Caco-2 (cell line): ENCODE results near the gene KCNH8. TPM values are rescaled to one million over a fixed set of nuclear protein-coding genes. Genes with fewer than 3 reads are reported as not detected.

Experiments
- BruUV-seq: library from RNA; stranded (reverse); fragments of 400-500 nt; replicated peaks from 2 replicates; lab custom pipeline; 2021; lab: Mats Ljungman, UMichigan
- CTCF ChIA-PET: fragments of 300-600 bp; sonication (Branson Sonifier 250); formaldehyde crosslinking; loops from one replicate; lab custom pipeline; 2022; ENCODE audit warnings: antibody characterized with exemption; lab: Charles Lee
- POLR2A ChIA-PET: fragments of 300-600 bp; sonication (Branson Sonifier 250); formaldehyde crosslinking; loops from one replicate; lab custom pipeline; 2022; ENCODE audit warnings: antibody characterized with exemption; lab: Charles Lee
- DNase-seq, 2 experiments: peaks; one replicate each; pipeline versions ENCODE4 v3.0.0 to v3.0.0-alpha.2; 2020 to 2022
- H3K27me3 ChIP-seq: replicated peaks from 2 replicates; pipeline ENCODE4 v1.6.0; 2011; ENCODE audit warnings: low read length; ENCODE audit not compliant: control insufficient read depth, insufficient read depth
- H3K36me3 ChIP-seq: 2 replicates; pipeline ENCODE4 v1.5.1; 2011; ENCODE audit warnings: low read length; ENCODE audit not compliant: control insufficient read depth, insufficient read depth
- H3K4me1 ChIP-seq: fragments of 250-450 bp; sonication (Bioruptor Pico); 2 replicates; pipeline ENCODE4 v1.5.1; 2020; ENCODE audit warnings: mild to moderate bottlenecking
- H3K4me3 ChIP-seq: 2 replicates; pipeline ENCODE4 v1.5.1; 2011; ENCODE audit warnings: low read depth, mild to moderate bottlenecking, control low read depth, low read length
- H3K9me3 ChIP-seq: fragments of 250-450 bp; sonication (Bioruptor Pico); 2 replicates; pipeline ENCODE4 v1.5.1; 2020; ENCODE audit warnings: mild to moderate bottlenecking, moderate library complexity
- H3K27ac Mint-ChIP-seq: one replicate; pipeline ENCODE4 v1.8.0; 2022; ENCODE audit warnings: mixed read lengths; ENCODE audit not compliant: unreplicated experiment
- H3K27me3 Mint-ChIP-seq: one replicate; pipeline ENCODE4 v1.8.0; 2022; ENCODE audit warnings: mixed read lengths; ENCODE audit not compliant: insufficient read depth, unreplicated experiment
- H3K36me3 Mint-ChIP-seq: one replicate; pipeline ENCODE4 v1.8.0; 2022; ENCODE audit warnings: mild to moderate bottlenecking, mixed read lengths; ENCODE audit not compliant: insufficient read depth, unreplicated experiment
- H3K4me1 Mint-ChIP-seq: one replicate; pipeline ENCODE4 v1.8.0; 2022; ENCODE audit warnings: low read depth, mixed read lengths; ENCODE audit not compliant: unreplicated experiment
- H3K4me3 Mint-ChIP-seq: one replicate; pipeline ENCODE4 v1.8.0; 2022; ENCODE audit warnings: mild to moderate bottlenecking, moderate library complexity, mixed read lengths; ENCODE audit not compliant: unreplicated experiment
- H3K9me3 Mint-ChIP-seq: one replicate; pipeline ENCODE4 v1.8.0; 2022; ENCODE audit warnings: mixed read lengths; ENCODE audit not compliant: unreplicated experiment
- CTCF ChIP-seq, 2 experiments: fragments of 200-600 bp in 1 of 2; IDR thresholded peaks; 1 replicate in 1 of 2; 2 replicates in 1 of 2; pipeline versions ENCODE4 v1.5.1 to v1.8.0; 2011 to 2022; ENCODE audit warnings: antibody characterized with exemption in 1 of 2, control low read depth in 1 of 2, inconsistent platforms in 1 of 2, low read depth in 1 of 2, low read length in 1 of 2, mild to moderate bottlenecking in 1 of 2, moderate library complexity in 1 of 2; ENCODE audit not compliant: insufficient read depth in 1 of 2, severe bottlenecking in 1 of 2, unreplicated experiment in 1 of 2
- intact Hi-C: fragments of 100-400 bp; cut with micrococcal nuclease; formaldehyde crosslinking; loops from one replicate; pipeline ENCODE4 v1.10.0; 2022; ENCODE audit not compliant: unreplicated experiment
- total RNA-seq: library from RNA; stranded (reverse); gene quantifications from 2 replicates; pipeline ENCODE4 v1.2.3, GENCODE V29; 2022

Gene KCNH8
- total RNA-seq, 1 experiment from 2014 or later, result 0.07 TPM

GRCh38 chr3:19428729-19429128 is 280.4 kb downstream of the KCNH8 start:
- Histone ChIP-seq H3K9me3 (no peaks in the 10 kb centered on the region), H3K4me3 (no peak overlapping the region), H3K27me3 (no peaks in the 10 kb centered on the region), H3K4me1 (no peaks in the 10 kb centered on the region), H3K36me3 (no peaks in the 10 kb centered on the region)
- Mint-ChIP-seq H3K4me1 (no peaks in the 10 kb centered on the region), H3K27ac (no peak overlapping the region), H3K36me3 (no peaks in the 10 kb centered on the region), H3K4me3 (no peak overlapping the region), H3K27me3 (peaks cover 3% of the 10 kb centered on the region), H3K9me3 (no peaks in the 10 kb centered on the region)
- DNase-seq, result no peak
- no peak for TF ChIP-seq CTCF (IDR thresholded peaks at IDR 0.05; ENCODE audit: insufficient read depth in 1 of 2, low read depth in 1 of 2, low read length in 1 of 2, severe bottlenecking in 1 of 2, unreplicated experiment in 1 of 2)
- CTCF ChIA-PET, result no interaction called here
- no TSS peak for BruUV-seq
- POLR2A ChIA-PET, result no interaction called here
- intact Hi-C loops, result no loop called here

- ChIA-PET CTCF (no interaction called here), POLR2A (no interaction called here)
- no peak overlapping the region for H3K4me3 Mint-ChIP-seq
- H3K9me3 ChIP-seq, result no peaks in the 10 kb centered on the region
- TF ChIP-seq CTCF (IDR thresholded peaks at IDR 0.05; ENCODE audit: insufficient read depth in 1 of 2, low read depth in 1 of 2, low read length in 1 of 2, severe bottlenecking in 1 of 2, unreplicated experiment in 1 of 2), result no peak
- H3K36me3 Mint-ChIP-seq, result no peaks in the 10 kb centered on the region
- H3K36me3 ChIP-seq, result no peaks in the 10 kb centered on the region
- H3K27ac Mint-ChIP-seq, result no peak overlapping the region
- no peaks in the 10 kb centered on the region for H3K9me3 Mint-ChIP-seq
- BruUV-seq, result no TSS peak
- H3K4me1 ChIP-seq, result no peaks in the 10 kb centered on the region
- H3K27me3 ChIP-seq, result no peaks in the 10 kb centered on the region
- DNase-seq, result no peak
- no peaks in the 10 kb centered on the region for H3K27me3 Mint-ChIP-seq
- H3K4me3 ChIP-seq, result no peak overlapping the region
- no peaks in the 10 kb centered on the region for H3K4me1 Mint-ChIP-seq
- intact Hi-C loops, result no loop called here
Measured at GRCh38 chr3:19432669-19433068, 284.4 kb downstream of the KCNH8 start.

- Histone ChIP-seq H3K4me1 (no peaks in the 10 kb centered on the region), H3K9me3 (no peaks in the 10 kb centered on the region), H3K36me3 (no peaks in the 10 kb centered on the region), H3K4me3 (no peak overlapping the region), H3K27me3 (no peaks in the 10 kb centered on the region)
- ChIA-PET CTCF (no interaction called here), POLR2A (no interaction called here)
- no peaks in the 10 kb centered on the region for H3K36me3 Mint-ChIP-seq
- no TSS peak for BruUV-seq
- no peak for DNase-seq
- no peak overlapping the region for H3K4me3 Mint-ChIP-seq
- no peaks in the 10 kb centered on the region for H3K4me1 Mint-ChIP-seq
- intact Hi-C loops, result no loop called here
- H3K9me3 Mint-ChIP-seq, result no peaks in the 10 kb centered on the region
- H3K27me3 Mint-ChIP-seq, result peaks cover 2% of the 10 kb centered on the region
- no peak for TF ChIP-seq CTCF (IDR thresholded peaks at IDR 0.05; ENCODE audit: insufficient read depth in 1 of 2, low read depth in 1 of 2, low read length in 1 of 2, severe bottlenecking in 1 of 2, unreplicated experiment in 1 of 2)
- no peak overlapping the region for H3K27ac Mint-ChIP-seq
Measured at GRCh38 chr3:19436746-19437145, 288.4 kb downstream of the KCNH8 start.
